Mesenchymal stem cell (in vitro differentiated cells and primary cell): ENCODE results near the gene TRIM24.

Experiments used
- DNase-seq: peaks from one replicate; pipeline ENCODE4 v3.0.0-alpha.2; 2013
- H2AFZ ChIP-seq: one replicate; pipeline ENCODE4 v1.6.1; 2013; ENCODE audit warnings: low read depth, mild to moderate bottlenecking, control low read depth, inconsistent platforms, low read length, moderate library complexity
- H2AK5ac ChIP-seq: 2 replicates; pipeline ENCODE4 v1.6.1; 2013; ENCODE audit warnings: low read length, moderate library complexity, mild to moderate bottlenecking, inconsistent platforms; ENCODE audit not compliant: severe bottlenecking
- H2BK120ac ChIP-seq: one replicate; pipeline ENCODE4 v1.6.1; 2013; ENCODE audit warnings: low read depth, mild to moderate bottlenecking, inconsistent platforms, low read length, moderate library complexity
- H2BK12ac ChIP-seq, 2 experiments: one replicate each; pipeline ENCODE4 v1.6.1; 2013; ENCODE audit warnings: inconsistent platforms in 2 of 2, low read length in 2 of 2, mild to moderate bottlenecking in 2 of 2, moderate library complexity in 2 of 2, control low read depth in 1 of 2
- H2BK15ac ChIP-seq: one replicate; pipeline ENCODE4 v1.6.1; 2013; ENCODE audit warnings: mild to moderate bottlenecking, low read depth, inconsistent platforms; ENCODE audit not compliant: poor library complexity, severe bottlenecking
- H2BK5ac ChIP-seq: 2 replicates; pipeline ENCODE4 v1.6.1; 2013; ENCODE audit warnings: low read depth, mild to moderate bottlenecking, low read length, control low read depth, inconsistent platforms; ENCODE audit not compliant: poor library complexity, severe bottlenecking
- H3K14ac ChIP-seq, 2 experiments: one replicate each; pipeline ENCODE4 v1.6.1; 2013; ENCODE audit warnings: inconsistent platforms in 2 of 2, low read length in 2 of 2, control low read depth in 1 of 2, mild to moderate bottlenecking in 1 of 2, moderate library complexity in 1 of 2
- H3K18ac ChIP-seq, 2 experiments: one replicate each; pipeline ENCODE4 v1.6.1; 2013; ENCODE audit warnings: inconsistent platforms in 2 of 2, low read length in 2 of 2, control low read depth in 1 of 2, low read depth in 1 of 2, mild to moderate bottlenecking in 1 of 2
- H3K23ac ChIP-seq, 2 experiments: one replicate each; pipeline ENCODE4 v1.6.1; 2013; ENCODE audit warnings: inconsistent platforms in 2 of 2, low read length in 2 of 2, mild to moderate bottlenecking in 2 of 2, moderate library complexity in 2 of 2, control low read depth in 1 of 2
- H3K27ac ChIP-seq: 2 replicates; pipeline ENCODE4 v1.5.1; 2013; ENCODE audit warnings: mild to moderate bottlenecking, moderate library complexity, low read length, control low read depth, inconsistent platforms; ENCODE audit not compliant: poor library complexity, severe bottlenecking
- H3K27me3 ChIP-seq, 2 experiments: 2 replicates each; pipeline versions ENCODE4 v1.6.1 to v1.7.0; 2013; ENCODE audit warnings: low read length in 2 of 2, mild to moderate bottlenecking in 2 of 2, moderate library complexity in 2 of 2, control low read depth in 1 of 2, inconsistent platforms in 1 of 2; ENCODE audit not compliant: control insufficient read depth in 1 of 2, insufficient read depth in 1 of 2
- H3K36me3 ChIP-seq, 2 experiments: 2 replicates each; pipeline versions ENCODE4 v1.6.1 to v1.7.0; 2013; ENCODE audit warnings: low read length in 2 of 2, control low read depth in 1 of 2, inconsistent platforms in 1 of 2, low read depth in 1 of 2, mild to moderate bottlenecking in 1 of 2; ENCODE audit not compliant: insufficient read depth in 2 of 2, control insufficient read depth in 1 of 2
- H3K4ac ChIP-seq, 2 experiments: one replicate each; pipeline ENCODE4 v1.6.1; 2013; ENCODE audit warnings: inconsistent platforms in 2 of 2, low read length in 2 of 2, mild to moderate bottlenecking in 2 of 2, moderate library complexity in 2 of 2, control low read depth in 1 of 2, low read depth in 1 of 2
- H3K4me1 ChIP-seq: 2 replicates; pipeline ENCODE4 v1.6.1; 2013; ENCODE audit warnings: low read depth, low read length, control low read depth; ENCODE audit not compliant: control insufficient read depth, insufficient read depth
- H3K4me2 ChIP-seq: 2 replicates; pipeline ENCODE4 v1.6.1; 2013; ENCODE audit warnings: low read length, mild to moderate bottlenecking, inconsistent platforms; ENCODE audit not compliant: poor library complexity, severe bottlenecking
- H3K4me3 ChIP-seq, 2 experiments: 2 replicates each; pipeline versions ENCODE4 v1.5.1 to v1.7.0; 2013; ENCODE audit warnings: low read length in 2 of 2, mild to moderate bottlenecking in 2 of 2, control low read depth in 1 of 2, low read depth in 1 of 2; ENCODE audit not compliant: insufficient read depth in 1 of 2
- H3K79me1 ChIP-seq: replicated peaks from 2 replicates; pipeline ENCODE4 v1.6.1; 2013; ENCODE audit warnings: mild to moderate bottlenecking, control low read depth, low read length, inconsistent platforms; ENCODE audit not compliant: poor library complexity, severe bottlenecking
- H3K9ac ChIP-seq: 2 replicates; pipeline ENCODE4 v1.7.0; 2013; ENCODE audit warnings: mild to moderate bottlenecking, low read length, moderate library complexity
- H3K9me3 ChIP-seq: 2 replicates; pipeline ENCODE4 v1.7.0; 2013; ENCODE audit warnings: mild to moderate bottlenecking, low read length; ENCODE audit not compliant: control insufficient read depth
- H4K8ac ChIP-seq: one replicate; pipeline ENCODE4 v1.6.1; 2013; ENCODE audit warnings: inconsistent platforms, mild to moderate bottlenecking, low read length, moderate library complexity
- H4K91ac ChIP-seq: one replicate; pipeline ENCODE4 v1.6.1; 2013; ENCODE audit warnings: mild to moderate bottlenecking, low read length, inconsistent platforms
- WGBS: methylation state at CpG from one replicate; pipeline ENCODE4 v1.1.7; 2013; ENCODE audit warnings: mixed read lengths; 5-methylcytosine and 5-hydroxymethylcytosine counted together

Gene TRIM24

DNA sequence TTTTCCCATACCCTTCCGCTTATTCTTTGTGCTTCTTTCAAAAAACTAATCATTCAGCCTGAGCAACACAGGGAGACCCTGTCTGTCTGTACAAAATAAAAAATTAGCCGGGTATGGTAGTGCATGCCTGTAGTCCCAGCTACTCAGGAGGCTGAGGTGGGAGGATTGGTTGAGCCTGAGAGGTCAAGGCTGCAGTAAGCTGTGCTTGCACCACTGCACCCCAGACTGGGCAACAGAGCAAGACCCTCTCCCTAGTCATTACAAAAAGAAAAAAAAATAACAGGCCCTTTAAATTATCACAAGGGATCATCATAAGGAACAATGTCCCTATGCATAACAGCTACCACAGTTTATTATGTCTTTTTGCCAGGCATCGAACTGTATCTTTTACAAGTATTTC is 119.6 kb downstream of the TRIM24 start:
- Histone ChIP-seq H4K8ac (no peak overlapping the region), H2AFZ (no peak overlapping the region), H2BK12ac (no peak overlapping the region), H3K23ac (no peak overlapping the region), H3K4me1 (no peaks in the 10 kb centered on the region), H3K4ac (no peak overlapping the region), H2BK5ac (no peak overlapping the region), H3K9ac (no peak overlapping the region), H3K4me3 (no peak overlapping the region), H2BK120ac (no peak overlapping the region), H3K18ac (no peak overlapping the region), H3K14ac (no peak overlapping the region), H3K27ac (no peak overlapping the region), H3K36me3 (peaks cover 12 to 74% of the 10 kb centered on the region in 2 experiments), H4K91ac (no peak overlapping the region), H2AK5ac (no peak overlapping the region), H3K4me2 (no peak overlapping the region), H3K27me3 (no peaks in the 10 kb centered on the region), H3K9me3 (no peaks in the 10 kb centered on the region), H2BK15ac (no peak overlapping the region), H3K79me1 (peaks cover 10% of the 10 kb centered on the region)
- no peak for DNase-seq
- WGBS: 98% methylated on average over 3 of the region's 3 CpGs

DNA sequence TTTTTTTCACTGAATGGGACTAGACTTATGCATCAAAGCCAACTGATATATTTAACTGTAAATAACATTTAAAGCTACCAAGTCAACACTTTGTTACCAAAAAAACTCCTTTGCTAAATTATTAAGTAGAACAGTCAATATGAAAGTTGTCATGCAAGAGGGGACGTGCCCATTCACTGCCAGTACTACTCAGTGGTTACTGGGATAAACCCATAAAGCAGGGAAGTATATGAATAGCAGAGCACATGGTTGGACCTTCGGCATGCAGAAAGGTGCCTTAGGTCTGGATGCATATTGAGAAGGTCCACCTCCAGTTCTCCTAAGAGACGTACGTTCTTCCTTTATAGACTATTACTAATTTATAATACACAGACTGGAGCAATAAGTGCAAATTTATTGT is 121.0 kb downstream of the TRIM24 start:
- Histone ChIP-seq H3K4me2 (no peak overlapping the region), H3K36me3 (peaks cover 12 to 74% of the 10 kb centered on the region in 2 experiments), H2BK120ac (no peak overlapping the region), H2AK5ac (no peak overlapping the region), H3K4me1 (no peaks in the 10 kb centered on the region), H2AFZ (no peak overlapping the region), H3K18ac (no peak overlapping the region), H3K9me3 (no peaks in the 10 kb centered on the region), H2BK15ac (no peak overlapping the region), H4K91ac (no peak overlapping the region), H3K79me1 (peaks cover 8% of the 10 kb centered on the region), H3K9ac (no peak overlapping the region), H3K23ac (no peak overlapping the region), H2BK12ac (no peak overlapping the region), H3K27me3 (no peaks in the 10 kb centered on the region), H3K4ac (no peak overlapping the region), H3K14ac (no peak overlapping the region), H3K4me3 (no peak overlapping the region), H2BK5ac (no peak overlapping the region), H4K8ac (no peak overlapping the region), H3K27ac (no peak overlapping the region)
- no peak for DNase-seq
- 100% methylated on average over 1 of the region's 4 CpGs for WGBS

DNA sequence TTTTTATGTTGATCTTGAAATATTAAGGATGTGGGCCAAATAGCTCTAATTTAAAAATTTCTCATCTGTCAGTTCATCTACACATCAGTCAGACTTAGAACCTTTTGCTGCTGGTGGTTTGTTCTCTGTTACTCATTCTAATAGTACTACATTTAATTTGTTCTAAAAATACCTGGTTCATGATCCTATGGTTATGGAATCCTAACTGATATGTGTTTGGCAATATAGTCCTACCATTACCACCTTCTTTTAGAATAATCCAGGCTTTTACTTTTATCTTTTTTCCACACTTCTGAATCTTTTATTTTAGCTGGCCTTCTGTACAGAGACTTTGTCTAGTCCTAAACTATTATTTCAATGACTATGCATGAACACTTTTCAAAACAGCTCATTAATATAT is 124.2 kb downstream of the TRIM24 start:
- H2AFZ ChIP-seq: no peak overlapping the region
- no peak overlapping the region for H2BK12ac ChIP-seq
- no peaks in the 10 kb centered on the region for H3K9me3 ChIP-seq
- H3K14ac ChIP-seq: no peak overlapping the region
- H2AK5ac ChIP-seq: no peak overlapping the region
- no peak overlapping the region for H3K23ac ChIP-seq
- H3K4me3 ChIP-seq: no peak overlapping the region
- no peak overlapping the region for H2BK5ac ChIP-seq
- no peak overlapping the region for H2BK120ac ChIP-seq
- no peak for DNase-seq
- no peak overlapping the region for H3K18ac ChIP-seq
- no peak overlapping the region for H3K4ac ChIP-seq
- H4K8ac ChIP-seq: no peak overlapping the region
- no peaks in the 10 kb centered on the region for H3K4me1 ChIP-seq
- H3K4me2 ChIP-seq: no peak overlapping the region
- H3K9ac ChIP-seq: no peak overlapping the region
- peaks cover 8% of the 10 kb centered on the region for H3K79me1 ChIP-seq
- H2BK15ac ChIP-seq: no peak overlapping the region
- no peaks in the 10 kb centered on the region for H3K27me3 ChIP-seq
- H4K91ac ChIP-seq: no peak overlapping the region
- peaks cover 16 to 58% of the 10 kb centered on the region in 2 experiments for H3K36me3 ChIP-seq
- H3K27ac ChIP-seq: no peak overlapping the region

DNA sequence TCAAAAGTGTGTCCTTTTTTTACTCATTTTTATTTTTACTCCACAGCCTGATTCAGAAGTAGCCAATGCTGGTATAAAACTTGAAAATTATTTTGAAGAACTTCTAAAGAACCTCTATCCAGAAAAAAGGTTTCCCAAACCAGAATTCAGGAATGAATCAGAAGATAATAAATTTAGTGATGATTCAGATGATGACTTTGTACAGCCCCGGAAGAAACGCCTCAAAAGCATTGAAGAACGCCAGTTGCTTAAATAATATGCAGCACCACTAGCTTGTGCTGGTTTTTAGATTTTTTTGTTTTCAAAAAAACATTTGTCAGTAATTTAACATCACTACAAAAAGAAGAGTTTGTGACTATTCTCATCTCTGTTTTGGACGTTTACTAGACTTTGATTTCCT is 124.6 kb downstream of the TRIM24 start:
- Histone ChIP-seq H4K91ac (no peak overlapping the region), H2BK120ac (no peak overlapping the region), H2AK5ac (no peak overlapping the region), H4K8ac (no peak overlapping the region), H3K18ac (no peak overlapping the region), H3K14ac (no peak overlapping the region), H3K79me1 (peaks cover 6% of the 10 kb centered on the region), H3K27me3 (no peaks in the 10 kb centered on the region), H3K4me1 (no peaks in the 10 kb centered on the region), H3K4me2 (no peak overlapping the region), H3K23ac (no peak overlapping the region), H2BK12ac (no peak overlapping the region), H3K4ac (no peak overlapping the region), H3K27ac (no peak overlapping the region), H3K9ac (no peak overlapping the region), H2AFZ (no peak overlapping the region), H3K9me3 (no peaks in the 10 kb centered on the region), H2BK5ac (no peak overlapping the region), H3K4me3 (no peak overlapping the region), H2BK15ac (no peak overlapping the region), H3K36me3 (peaks cover 13 to 54% of the 10 kb centered on the region in 2 experiments)
- 93% methylated on average over 2 of the region's 4 CpGs for WGBS
- DNase-seq: no peak
